ENCODE data around the gene SMARCAL1.

GRCh38 chr2:216424274-216424673 lies 12.0 kb downstream of the SMARCAL1 start:
- TF ChIP-seq POLR2A (IDR thresholded peaks at IDR 0.05) (no peak), CTCF (IDR thresholded peaks at IDR 0.05) (no peak)
